ENCODE measurements around the gene GAST. TPM values are rescaled to one million over a fixed set of nuclear protein-coding genes. Genes with fewer than 3 reads are reported as not detected.

GAST gene
- total and polyA plus RNA-seq, 10 of the 15 experiments (the other 5 are each of a cell fraction or from before 2014, with no cell fraction given): not detected

GRCh38 chr17:41666237-41666641 lies 45.9 kb upstream of the GAST start (continued):
- TF ChIP-seq EP300 (IDR thresholded peaks at IDR 0.05; ENCODE audit: borderline replicate concordance in 1 of 2, control insufficient read depth in 1 of 2, low read depth in 2 of 2, low read length in 2 of 2) (peak in 1 of 2 experiments; percentile 47; a peak in 1 of 4 replicates), EED (IDR thresholded peaks at IDR 0.05; ENCODE audit: low read depth) (peak; percentile 62; the same call in 1 of the 2 replicates), NFYB (IDR thresholded peaks at IDR 0.05; ENCODE audit: insufficient read depth, low read depth, low read length) (no peak), ZNF207 (IDR thresholded peaks at IDR 0.05; ENCODE audit: borderline replicate concordance) (peak; percentile 63; the same call in 1 of the 2 replicates), IRF3 (IDR thresholded peaks at IDR 0.05) (0 out of 2 replicates have a peak, but pooled peaks have one; percentile 2), NR2C1 (IDR thresholded peaks at IDR 0.05) (no peak), SPI1 (IDR thresholded peaks at IDR 0.05; ENCODE audit: borderline replicate concordance, insufficient read depth, low read depth, low read length) (no peak), CBFB (IDR thresholded peaks at IDR 0.05; ENCODE audit: low read depth) (no peak), YBX1 (IDR thresholded peaks at IDR 0.05) (no peak), BCL3 (IDR thresholded peaks at IDR 0.05; ENCODE audit: borderline replicate concordance, insufficient read depth, low read depth, low read length, poor library complexity, severe bottlenecking) (no peak), TCF12 (IDR thresholded peaks at IDR 0.05; ENCODE audit: low read depth, low read length) (peak; percentile 85), HDAC2 (IDR thresholded peaks at IDR 0.05) (no peak), BRCA1 (IDR thresholded peaks at IDR 0.05; ENCODE audit: low read depth, low read length) (no peak), PKNOX1 (IDR thresholded peaks at IDR 0.05) (0 out of 2 replicates have a peak, but pooled peaks have one; percentile 8), NR2F1 (conservative IDR thresholded peaks at IDR 0.05) (peak; percentile 3), STAT3 (IDR thresholded peaks at IDR 0.05; ENCODE audit: low read depth, low read length) (no peak), BMI1 (IDR thresholded peaks at IDR 0.05; ENCODE audit: borderline replicate concordance) (peak; percentile 89), MEF2B (IDR thresholded peaks at IDR 0.05; ENCODE audit: partially characterized antibody, poor library complexity, severe bottlenecking) (peak; percentile 30), IKZF1 (conservative IDR thresholded peaks at IDR 0.05) (no peak), RUNX3 (IDR thresholded peaks at IDR 0.05; ENCODE audit: low read length) (peak; percentile 64)
- TF ChIP-seq, protein P1, sequence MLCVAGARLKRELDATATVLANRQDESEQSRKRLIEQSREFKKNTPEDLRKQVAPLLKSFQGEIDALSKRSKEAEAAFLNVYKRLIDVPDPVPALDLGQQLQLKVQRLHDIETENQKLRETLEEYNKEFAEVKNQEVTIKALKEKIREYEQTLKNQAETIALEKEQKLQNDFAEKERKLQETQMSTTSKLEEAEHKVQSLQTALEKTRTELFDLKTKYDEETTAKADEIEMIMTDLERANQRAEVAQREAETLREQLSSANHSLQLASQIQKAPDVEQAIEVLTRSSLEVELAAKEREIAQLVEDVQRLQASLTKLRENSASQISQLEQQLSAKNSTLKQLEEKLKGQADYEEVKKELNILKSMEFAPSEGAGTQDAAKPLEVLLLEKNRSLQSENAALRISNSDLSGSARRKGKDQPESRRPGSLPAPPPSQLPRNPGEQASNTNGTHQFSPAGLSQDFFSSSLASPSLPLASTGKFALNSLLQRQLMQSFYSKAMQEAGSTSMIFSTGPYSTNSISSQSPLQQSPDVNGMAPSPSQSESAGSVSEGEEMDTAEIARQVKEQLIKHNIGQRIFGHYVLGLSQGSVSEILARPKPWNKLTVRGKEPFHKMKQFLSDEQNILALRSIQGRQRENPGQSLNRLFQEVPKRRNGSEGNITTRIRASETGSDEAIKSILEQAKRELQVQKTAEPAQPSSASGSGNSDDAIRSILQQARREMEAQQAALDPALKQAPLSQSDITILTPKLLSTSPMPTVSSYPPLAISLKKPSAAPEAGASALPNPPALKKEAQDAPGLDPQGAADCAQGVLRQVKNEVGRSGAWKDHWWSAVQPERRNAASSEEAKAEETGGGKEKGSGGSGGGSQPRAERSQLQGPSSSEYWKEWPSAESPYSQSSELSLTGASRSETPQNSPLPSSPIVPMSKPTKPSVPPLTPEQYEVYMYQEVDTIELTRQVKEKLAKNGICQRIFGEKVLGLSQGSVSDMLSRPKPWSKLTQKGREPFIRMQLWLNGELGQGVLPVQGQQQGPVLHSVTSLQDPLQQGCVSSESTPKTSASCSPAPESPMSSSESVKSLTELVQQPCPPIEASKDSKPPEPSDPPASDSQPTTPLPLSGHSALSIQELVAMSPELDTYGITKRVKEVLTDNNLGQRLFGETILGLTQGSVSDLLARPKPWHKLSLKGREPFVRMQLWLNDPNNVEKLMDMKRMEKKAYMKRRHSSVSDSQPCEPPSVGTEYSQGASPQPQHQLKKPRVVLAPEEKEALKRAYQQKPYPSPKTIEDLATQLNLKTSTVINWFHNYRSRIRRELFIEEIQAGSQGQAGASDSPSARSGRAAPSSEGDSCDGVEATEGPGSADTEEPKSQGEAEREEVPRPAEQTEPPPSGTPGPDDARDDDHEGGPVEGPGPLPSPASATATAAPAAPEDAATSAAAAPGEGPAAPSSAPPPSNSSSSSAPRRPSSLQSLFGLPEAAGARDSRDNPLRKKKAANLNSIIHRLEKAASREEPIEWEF (IDR thresholded peaks at IDR 0.05; ENCODE audit: insufficient replicate concordance, low read depth, low read length): no peak

Data from GM12878 (cell line).